CD4-positive, alpha-beta T cell treated with Interleukin-10 for 1 hour (primary cell): Measurements from ENCODE around the gene CMTM4.
"Not testable (repeated sequence)": the region's sequence is repeated elsewhere in the genome, so short reads cannot be mapped to it uniquely, and the experiment has no call there.

Experiments
- DNase-seq: peaks from one replicate; pipeline ENCODE4 v3.0.0-alpha.2; 2020

The CMTM4 gene

GRCh38 chr16:66588981-66589713 is 107.4 kb downstream of the CMTM4 start:
- DNase-seq, result peak; percentile 80

GRCh38 chr16:66587881-66588600 is 108.5 kb downstream of the CMTM4 start:
- no peak for DNase-seq

DNA sequence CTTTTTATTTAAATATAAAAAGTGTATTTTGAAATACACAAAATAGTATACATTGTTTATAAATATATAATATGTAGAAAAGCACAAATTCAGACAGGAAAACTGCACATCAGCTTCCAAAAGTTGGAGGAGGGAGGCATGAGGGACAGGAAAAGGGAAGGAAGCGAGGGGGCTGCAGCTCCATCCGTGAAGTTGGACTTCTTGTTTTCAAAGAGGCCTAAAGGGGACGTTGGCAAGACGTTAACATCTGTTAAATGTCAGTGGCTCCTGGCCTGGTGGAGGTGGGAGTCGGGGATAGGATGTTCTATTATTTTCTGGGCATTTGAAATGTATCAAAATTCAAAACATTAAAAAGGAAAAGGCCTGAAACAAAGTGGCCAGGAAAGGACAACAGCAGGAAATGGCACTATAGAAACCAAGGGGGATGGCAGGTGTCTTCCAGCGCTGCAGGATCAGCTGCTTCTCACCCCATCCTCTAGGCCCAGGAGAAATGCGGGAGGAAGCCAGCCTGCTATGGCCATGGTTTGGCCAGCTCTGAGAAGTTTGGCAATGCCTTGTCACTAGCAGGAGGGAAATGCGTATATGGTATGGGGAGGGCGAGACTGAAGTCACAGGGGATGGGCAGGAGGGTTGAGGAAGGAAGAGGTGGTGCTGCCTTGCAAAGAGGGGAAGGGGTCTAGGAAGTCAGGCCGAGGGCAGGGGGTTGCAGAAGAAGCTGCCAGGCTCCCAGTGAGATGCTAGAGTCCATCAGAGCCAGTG is 110.9 kb downstream of the CMTM4 start:
- no peak for DNase-seq

DNA sequence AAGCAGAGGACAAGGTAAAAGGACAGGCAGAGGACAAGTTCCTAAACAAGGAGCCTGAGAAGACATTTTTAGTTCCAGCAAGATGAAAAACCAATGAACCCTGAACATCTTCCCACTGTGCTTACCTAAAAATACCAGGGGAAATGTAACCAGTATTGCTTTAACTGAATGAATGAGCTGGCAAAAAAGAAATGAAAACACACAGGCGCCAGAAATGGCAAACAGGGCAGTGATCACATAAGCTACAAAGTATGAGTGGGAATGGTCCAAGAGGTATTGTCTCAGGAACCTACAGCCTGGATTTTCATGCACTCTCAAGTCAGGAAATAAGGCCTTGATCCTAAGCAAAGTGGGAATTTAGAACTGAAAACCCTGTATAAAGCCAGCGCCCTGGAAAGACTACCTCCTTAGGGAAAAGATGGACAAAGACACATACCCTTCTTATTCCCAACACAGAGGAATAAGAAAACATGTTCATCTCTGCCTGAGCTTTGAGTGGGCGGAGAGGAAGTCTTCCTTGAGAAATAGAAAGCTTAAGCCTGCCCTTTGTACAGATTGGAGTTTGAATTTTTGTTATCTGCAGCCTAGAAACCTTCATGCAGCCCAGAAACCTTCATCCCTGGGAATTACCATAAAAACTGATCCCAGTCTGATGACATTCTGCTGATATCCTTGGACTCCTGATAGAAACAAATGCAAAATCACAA is 115.1 kb downstream of the CMTM4 start:
- DNase-seq, result no peak

DNA sequence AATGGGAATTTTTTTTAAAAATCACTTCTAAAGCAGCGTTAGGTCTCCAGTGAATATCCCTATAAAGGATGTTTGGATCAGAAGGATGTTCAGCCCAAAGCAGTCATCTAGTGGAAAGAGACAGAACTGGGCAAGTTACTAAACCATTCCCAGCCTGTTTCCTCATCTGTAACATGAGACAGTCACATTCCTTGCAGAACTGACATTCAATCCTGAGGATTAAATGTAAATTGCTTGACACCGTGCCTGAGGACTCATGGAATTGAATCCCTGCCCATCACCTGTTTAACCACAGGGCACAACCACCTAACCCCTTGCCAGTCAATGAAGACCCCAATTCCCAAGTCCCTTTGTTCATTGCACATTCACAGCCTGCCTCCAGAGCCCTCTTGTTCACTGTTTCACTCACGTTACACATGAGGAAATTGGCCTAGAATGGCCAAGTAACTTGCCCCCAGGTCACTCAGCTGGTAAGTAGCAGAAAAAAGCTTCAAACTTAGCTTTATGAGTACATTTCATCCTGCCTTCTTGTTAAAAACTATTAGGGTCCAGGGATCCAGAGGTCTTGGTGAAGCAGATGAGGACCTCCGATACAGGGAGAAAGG is 115.8 kb downstream of the CMTM4 start:
- no peak for DNase-seq

DNA sequence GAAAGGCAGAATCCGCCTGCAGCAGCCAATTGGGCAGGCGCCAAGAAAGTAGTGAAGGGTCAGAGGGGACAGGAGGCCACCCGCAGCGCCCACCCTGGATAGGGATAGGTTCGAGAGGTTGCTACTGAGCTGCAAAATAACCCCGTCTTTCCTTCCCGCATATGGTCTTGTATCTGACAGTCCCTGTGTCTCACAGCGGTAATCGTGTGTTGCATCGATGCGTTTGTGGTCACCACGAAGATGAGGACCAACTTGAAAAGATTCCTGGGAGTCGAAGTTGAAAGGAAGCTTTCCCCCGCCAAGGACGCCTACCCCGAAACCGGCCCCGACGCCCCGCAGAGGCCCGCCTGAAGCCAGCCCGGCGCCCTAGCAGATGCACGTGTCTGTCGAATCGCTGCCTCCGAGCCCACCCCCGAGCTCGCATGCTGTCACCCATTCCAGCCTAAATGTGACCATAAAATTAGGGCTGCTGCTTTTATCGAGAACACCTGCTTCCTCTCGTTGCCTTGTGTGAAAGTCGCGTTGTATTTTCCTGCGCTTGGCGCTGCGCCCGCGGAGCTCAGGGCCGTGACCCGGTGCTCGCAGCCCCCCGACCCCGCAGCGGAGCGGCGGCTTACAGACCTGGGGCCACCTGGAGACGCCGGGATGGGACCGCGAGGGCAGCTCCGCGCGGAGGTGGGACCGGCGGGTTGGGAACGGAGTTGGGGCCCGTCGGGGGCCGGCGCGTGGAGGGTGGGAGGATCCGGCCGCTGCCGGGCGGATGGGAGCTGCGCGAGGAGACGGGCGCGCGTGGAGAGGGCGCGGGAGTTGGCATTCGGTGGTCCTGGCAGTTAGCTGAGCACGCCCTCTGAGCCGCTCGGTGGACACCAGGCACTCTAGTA is 117.7 kb downstream of the CMTM4 start, which contains the start of gene CMTM2:
Gene CMTM2 (plus strand): TSS at position 813 of the 881 bp plus-strand sequence. CDS start 145 bp downstream, outside the sequence.
- no peak for DNase-seq

- no peak for DNase-seq
Measured at GRCh38 chr16:66576296-66576695, 120.2 kb downstream of the CMTM4 start.

DNA sequence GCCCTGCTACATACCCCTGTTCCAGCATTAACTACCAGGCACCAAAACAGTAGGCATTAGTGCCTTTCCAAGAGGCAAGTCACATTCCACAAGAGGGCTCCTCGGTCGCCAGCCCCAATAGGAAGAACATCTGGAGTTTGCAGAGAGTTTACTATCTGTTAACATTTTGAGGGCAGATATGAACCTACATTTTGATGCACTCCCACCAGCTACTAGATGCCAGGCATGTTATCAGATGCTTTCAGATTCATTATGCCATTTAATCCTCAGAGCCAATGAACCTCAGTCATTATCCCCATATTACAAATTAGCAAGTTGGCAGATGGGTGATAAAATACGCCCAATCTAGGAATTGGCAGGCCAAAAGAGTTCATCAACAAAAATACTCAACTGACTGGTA is 121.5 kb downstream of the CMTM4 start:
- DNase-seq, result no peak

DNA sequence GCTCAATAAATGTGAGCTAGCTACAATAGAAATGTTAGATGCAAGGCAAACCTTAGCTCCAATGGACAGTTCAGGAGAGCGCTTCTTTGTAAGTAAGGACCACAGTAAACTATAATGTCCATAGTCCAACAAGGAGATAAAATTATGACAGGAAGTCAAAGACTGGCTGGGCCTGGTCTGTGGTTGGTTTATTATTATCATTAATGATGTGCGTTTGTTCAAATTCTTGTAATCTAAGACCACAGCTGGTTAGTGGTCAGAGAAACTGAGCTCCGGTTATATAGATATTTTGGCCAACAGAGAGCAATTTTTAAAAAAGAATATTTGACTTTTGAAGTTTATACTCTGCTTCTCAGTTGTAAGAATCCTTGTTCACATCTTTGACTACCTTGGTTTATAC is 122.0 kb downstream of the CMTM4 start:
- DNase-seq, result no peak

GRCh38 chr16:66574081-66574480 is 122.5 kb downstream of the CMTM4 start:
- no peak for DNase-seq

DNA sequence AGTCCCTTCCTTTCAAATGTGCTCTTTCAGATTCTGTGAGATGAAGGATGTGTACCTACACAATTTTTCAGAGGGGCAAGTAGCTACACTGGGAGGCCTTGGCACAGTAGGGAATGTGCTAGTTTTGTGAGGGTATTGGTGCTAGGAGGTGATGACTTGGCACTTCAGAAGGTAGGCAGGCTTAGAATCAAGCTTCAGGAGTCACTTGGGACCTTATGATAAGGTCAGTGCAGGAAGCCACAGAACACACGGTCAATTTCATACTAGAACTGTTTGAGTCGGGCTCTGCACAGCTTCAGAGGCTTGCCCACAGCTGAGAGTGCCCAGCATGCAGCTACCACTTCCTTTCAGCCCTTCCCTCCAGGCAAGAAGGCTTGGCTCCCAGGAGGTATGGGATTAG is 124.2 kb downstream of the CMTM4 start:
- no peak for DNase-seq

- DNase-seq, result no peak
Measured at GRCh38 chr16:66569827-66570405, 126.6 kb downstream of the CMTM4 start.

GRCh38 chr16:66569131-66569530 is 127.4 kb downstream of the CMTM4 start:
- DNase-seq, result no peak

GRCh38 chr16:66568355-66568754 is 128.2 kb downstream of the CMTM4 start:
- DNase-seq, result no peak

DNA sequence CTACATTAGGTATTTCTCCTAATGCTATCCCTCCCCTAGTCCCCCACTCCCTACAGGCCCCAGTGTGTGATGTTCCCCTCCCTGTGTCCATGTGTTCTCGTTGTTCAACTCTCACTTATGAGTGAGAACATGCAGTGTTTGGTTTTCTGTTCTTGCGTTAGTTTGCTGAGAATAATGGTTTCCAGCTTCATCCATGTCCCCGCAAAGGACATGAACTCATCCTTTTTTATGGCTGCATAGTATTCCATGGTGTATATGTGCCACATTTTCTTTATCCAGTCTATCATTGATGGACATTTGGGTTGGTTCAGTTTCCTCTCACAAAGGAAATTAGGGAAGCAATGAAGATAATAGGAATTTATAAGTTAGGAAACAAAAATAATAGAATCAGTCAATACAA is 129.3 kb downstream of the CMTM4 start:
- not testable (repeated sequence) for DNase-seq

DNA sequence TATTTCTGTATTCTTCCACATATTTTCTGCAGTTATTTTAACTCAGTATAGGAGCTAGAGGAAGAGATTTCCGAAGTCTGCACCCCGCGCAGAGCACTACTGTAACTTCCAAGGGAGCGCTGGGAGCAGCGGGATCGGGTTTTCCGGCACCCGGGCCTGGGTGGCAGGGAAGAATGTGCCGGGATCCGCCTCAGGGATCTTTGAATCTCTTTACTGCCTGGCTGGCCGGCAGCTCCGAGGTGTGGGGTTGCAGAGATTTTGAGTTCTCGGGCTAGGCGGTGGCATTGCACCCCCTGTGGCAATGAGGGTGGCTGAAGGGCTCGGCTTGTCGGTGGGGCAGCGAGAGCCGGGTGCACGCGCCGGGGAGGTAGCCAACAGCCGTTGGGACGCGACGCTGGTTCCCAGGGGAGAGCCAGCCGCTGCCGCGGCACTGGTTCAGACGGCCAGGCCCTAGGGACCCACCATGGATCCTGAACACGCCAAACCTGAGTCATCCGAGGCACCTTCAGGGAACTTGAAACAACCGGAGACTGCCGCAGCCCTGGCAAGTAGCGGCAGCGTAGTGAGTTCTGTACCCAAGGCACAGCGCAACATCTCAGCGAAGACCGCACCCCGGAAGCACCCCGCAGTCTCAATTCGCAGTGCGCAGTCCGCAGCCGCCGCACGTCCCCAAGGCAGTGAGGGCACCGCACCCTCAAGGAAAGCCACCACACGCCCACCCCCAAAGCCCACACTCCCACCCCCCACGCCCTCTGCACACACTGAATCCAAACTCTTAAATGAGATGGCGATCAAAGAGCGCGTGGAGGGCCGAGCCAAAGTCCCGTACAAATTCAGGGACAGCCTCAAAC is 130.3 kb downstream of the CMTM4 start, which contains the start of gene CMTM1:
Gene CMTM1 (plus strand): TSS at position 389 of the 851 bp plus-strand sequence. CDS start 75 bp downstream, at position 464.
- DNase-seq, result no peak
